HG02642 (cell line): ENCODE data around the gene SLC40A1.

Experiments
- ATAC-seq: cut with Tn5 transposase; IDR thresholded peaks from one replicate; pipeline ENCODE4 v1.9.1; 2021; ENCODE audit warnings: mild to moderate bottlenecking; ENCODE audit not compliant: unreplicated experiment, poor library complexity

Gene SLC40A1

DNA sequence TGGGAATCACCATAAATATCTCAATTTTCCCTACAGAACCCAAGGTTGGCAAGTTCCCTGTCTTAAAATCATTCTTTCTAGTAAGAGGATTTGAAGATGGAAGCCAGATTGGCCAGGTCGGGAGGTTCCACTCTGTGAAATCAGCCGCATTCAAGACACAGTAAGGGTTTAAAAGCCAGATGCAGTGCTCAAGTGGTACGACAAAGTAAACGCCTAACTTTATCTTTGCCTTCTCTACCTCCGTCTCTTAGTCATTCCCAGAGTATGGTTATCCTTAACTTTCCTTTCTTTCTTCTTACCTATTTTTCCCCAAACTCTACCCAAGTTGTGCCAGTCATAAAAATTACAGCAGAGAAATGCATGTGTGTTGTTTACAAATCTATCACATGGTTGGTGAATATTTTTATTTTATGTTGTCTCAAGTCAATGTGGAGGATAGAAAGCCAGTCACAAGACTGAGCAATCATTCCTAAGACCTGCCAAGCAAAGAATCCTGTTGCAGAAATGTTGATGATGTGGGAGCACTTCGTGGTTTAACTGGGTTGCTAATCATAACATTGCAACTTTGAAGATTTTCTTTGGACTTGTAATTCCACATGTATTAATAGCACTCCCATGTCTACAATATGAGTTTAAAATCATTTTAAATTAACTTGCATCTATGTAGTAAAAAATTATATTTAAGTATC, 62.6 kb downstream of the SLC40A1 start:
- no peak for ATAC-seq

DNA sequence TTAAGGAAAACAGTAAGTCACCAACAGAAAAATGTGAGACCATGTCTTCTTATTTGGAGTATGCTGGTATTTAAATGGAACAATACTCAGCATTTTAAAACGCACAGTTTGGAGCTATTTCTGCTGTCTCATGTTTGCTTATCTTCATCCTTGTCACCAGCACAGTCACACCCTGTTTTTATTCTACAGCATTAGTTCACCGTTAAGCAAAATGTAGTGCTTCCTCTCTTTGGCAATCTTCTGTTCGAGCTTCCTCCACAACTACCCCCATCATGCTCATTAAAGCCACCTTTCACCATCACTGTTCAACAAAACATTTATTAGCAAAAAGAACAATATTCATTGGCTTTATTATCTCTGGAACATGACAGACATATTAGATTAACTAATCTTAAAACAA, 64.0 kb downstream of the SLC40A1 start:
- no peak for ATAC-seq

DNA sequence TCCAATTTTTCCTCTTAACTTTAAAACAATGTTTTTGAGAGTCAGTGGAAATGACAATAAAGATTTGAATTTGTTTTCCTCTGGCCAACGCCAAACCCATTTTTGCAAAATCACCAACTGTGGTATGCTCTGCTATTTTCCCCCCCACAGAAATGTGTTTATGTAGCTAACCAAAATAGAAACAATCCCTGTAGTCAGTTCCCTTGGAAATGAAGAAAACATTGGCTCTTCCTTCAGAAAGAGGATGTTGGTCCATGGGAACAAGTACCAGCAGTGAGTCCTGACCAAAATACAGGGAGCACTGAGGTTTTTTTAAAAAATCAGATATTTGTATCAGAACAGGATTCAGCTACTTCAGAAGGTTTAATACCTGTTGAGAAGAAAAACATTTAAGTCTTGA, 65.3 kb downstream of the SLC40A1 start:
- ATAC-seq, result no peak

DNA sequence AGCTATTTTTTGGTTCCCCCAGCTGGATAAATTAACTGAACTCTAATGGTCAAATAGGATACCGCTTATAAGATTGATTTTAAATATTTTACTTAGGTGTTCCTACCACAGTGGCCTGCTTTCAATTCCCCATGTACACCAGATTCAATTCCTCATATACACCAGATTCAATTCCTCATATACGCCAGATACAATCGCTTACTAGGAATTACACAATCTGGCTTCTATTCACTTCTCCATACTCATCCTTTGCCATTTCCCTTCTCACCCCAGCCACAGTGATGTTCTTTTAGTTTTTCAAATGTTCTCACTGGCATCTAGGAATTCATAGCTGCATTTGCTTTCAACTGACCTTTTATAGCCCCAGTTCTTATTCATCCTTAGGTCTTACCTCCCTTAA, 66.5 kb downstream of the SLC40A1 start:
- ATAC-seq, result no peak

DNA sequence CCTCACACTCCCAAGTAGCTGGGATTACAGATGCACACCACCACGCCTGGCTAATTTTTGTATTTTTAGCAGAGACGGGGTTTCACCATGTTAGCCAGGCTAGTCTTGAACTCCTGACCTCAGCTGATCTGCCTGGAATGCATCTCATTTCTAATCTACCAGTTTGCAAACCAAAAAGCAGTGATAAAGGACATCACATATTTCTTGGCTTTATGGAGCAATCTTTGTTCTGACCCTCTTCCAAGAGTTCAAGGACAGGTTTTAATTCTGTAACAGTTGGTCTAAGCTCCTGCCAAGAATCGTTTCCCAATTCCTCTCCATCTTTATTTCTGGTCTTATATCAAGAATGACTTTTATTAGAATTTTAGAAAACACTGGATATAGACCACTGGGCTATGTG, 67.7 kb downstream of the SLC40A1 start:
- ATAC-seq, result no peak

DNA sequence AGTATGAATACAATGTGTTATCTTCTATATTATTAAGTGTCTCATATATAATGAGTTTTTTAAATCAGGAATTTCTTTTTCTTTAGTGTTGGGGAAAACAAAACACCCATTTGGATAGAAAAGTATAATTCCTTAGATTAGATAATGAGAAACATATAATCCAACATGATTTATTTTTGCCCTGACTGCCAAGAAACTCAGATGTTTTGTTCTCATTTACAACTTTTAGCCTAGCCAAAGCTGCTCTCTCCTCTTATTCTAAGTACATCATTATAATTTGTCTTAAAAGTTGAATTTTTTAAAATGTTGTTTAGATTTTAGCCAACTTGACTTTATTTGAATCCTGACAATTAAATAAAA, 68.6 kb downstream of the SLC40A1 start:
- ATAC-seq, result no peak

DNA sequence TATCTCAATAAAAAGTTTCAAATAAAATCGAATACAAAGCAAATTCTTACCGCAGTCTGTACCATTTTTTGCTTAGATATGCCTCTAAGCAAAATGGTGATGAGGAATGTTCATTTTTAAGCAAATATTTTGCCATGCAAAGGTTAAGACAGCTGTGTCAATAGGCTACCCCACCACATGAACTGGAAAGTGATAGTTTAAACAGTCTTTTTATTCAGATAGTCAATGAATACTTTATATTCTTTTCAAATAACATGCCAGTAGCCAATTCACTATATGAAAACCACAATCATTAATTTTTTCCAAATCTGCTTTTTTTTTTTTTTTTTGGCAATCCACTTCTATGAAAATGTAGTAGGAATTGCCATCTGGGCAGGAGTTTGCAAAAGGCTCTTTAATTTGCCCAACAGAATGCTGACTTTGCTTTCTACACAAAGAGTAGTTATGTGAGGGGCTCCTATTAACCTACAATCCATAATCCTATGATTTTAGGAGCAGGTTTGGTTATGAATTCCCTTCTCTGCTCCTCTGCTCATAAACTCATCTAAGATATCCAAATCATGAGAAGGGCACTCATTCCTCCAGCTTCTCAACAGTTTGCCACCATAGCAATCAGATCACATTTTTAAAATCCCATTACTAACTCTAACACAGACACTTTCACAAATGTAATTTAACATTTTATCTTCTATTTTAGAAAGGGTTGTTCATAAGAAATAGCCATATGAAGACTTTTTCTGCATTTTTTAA, 69.2 kb downstream of the SLC40A1 start:
- no peak for ATAC-seq
